Lower lobe of right lung (tissue), 2 donors: Measurements from ENCODE around the gene TENT4B. TPM values are rescaled to one million over a fixed set of nuclear protein-coding genes. Genes with fewer than 3 reads are reported as not detected.
A peak's percentile ranks its signal among the peaks of the same experiment; 100 is the strongest.

Experiments
- ATAC-seq, 2 donors: fragments of 200-7000 bp; cut with Tn5 transposase; one replicate each; pipeline ENCODE4 v1.9.1; 2020 to 2022; ENCODE audit warnings: mild to moderate bottlenecking in 2 of 2, moderate library complexity in 2 of 2
- DNase-seq: peaks from one replicate; pipeline ENCODE4 v3.0.0-alpha.2; 2020
- H3K27ac ChIP-seq: fragments of 200-600 bp; one replicate; pipeline ENCODE4 v1.8.0; 2022
- H3K27me3 ChIP-seq: fragments of 200-600 bp; one replicate; pipeline ENCODE4 v1.8.0; 2022; ENCODE audit warnings: low read depth
- H3K36me3 ChIP-seq: fragments of 200-600 bp; one replicate; pipeline ENCODE4 v1.8.0; 2022; ENCODE audit warnings: mild to moderate bottlenecking
- H3K4me1 ChIP-seq: fragments of 200-600 bp; one replicate; pipeline ENCODE4 v1.8.0; 2022
- H3K4me3 ChIP-seq: fragments of 200-600 bp; one replicate; pipeline ENCODE4 v1.8.0; 2022; ENCODE audit warnings: mild to moderate bottlenecking
- H3K9me3 ChIP-seq: fragments of 200-600 bp; one replicate; pipeline ENCODE4 v1.8.0; 2022
- intact Hi-C: fragments of 100-400 bp; cut with DNase I; formaldehyde crosslinking; loops from one replicate; pipeline ENCODE4 v1.11.0; 2022
- total RNA-seq: library from RNA; stranded (reverse); fragmentation: NEBNext Ultra II Directional; extraction: Animal tissue kit (Norgen Biotek cat#: 25700); gene quantifications from one replicate; pipeline ENCODE4 v1.2.1, GENCODE V29; 2021
- TF ChIP-seq, protein P1 (sequence below): fragments of 200-600 bp; IDR thresholded peaks from one replicate; pipeline ENCODE4 v1.8.0; 2022; ENCODE audit warnings: antibody characterized with exemption, mild to moderate bottlenecking
- donor health status: DM: no; HTN: yes; CAD: no; lungs with severe emphysema.

Gene TENT4B
- total RNA-seq, 1 donor from 2014 or later = 12.8 TPM

DNA sequence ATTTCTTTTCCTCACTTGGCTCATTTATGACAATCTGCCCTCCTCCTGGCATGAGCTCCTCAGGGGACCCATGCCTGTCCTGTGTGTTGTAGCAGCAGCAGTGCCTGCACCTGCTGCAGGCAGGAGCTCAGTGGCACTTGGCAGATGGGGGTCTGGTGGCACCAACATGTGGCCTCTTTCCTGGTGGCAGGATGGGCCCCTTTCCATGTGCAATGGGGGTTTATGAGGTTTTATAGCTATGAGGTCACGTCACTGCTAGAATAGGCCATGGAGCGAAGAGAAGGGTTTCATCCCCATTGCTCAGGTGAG, 120.2 kb downstream of the TENT4B start:
- no peaks in the 10 kb centered on the region for H3K36me3 ChIP-seq
- H3K9me3 ChIP-seq = no peaks in the 10 kb centered on the region
- intact Hi-C loops = no loop called here
- H3K27me3 ChIP-seq = no peaks in the 10 kb centered on the region
- DNase-seq (no peak), ATAC-seq (no peak)
- peaks cover 60% of the 10 kb centered on the region for H3K4me1 ChIP-seq
- no peak overlapping the region for H3K27ac ChIP-seq
- H3K4me3 ChIP-seq = no peak overlapping the region
- TF ChIP-seq, protein P1, sequence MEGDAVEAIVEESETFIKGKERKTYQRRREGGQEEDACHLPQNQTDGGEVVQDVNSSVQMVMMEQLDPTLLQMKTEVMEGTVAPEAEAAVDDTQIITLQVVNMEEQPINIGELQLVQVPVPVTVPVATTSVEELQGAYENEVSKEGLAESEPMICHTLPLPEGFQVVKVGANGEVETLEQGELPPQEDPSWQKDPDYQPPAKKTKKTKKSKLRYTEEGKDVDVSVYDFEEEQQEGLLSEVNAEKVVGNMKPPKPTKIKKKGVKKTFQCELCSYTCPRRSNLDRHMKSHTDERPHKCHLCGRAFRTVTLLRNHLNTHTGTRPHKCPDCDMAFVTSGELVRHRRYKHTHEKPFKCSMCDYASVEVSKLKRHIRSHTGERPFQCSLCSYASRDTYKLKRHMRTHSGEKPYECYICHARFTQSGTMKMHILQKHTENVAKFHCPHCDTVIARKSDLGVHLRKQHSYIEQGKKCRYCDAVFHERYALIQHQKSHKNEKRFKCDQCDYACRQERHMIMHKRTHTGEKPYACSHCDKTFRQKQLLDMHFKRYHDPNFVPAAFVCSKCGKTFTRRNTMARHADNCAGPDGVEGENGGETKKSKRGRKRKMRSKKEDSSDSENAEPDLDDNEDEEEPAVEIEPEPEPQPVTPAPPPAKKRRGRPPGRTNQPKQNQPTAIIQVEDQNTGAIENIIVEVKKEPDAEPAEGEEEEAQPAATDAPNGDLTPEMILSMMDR = no peak

DNA sequence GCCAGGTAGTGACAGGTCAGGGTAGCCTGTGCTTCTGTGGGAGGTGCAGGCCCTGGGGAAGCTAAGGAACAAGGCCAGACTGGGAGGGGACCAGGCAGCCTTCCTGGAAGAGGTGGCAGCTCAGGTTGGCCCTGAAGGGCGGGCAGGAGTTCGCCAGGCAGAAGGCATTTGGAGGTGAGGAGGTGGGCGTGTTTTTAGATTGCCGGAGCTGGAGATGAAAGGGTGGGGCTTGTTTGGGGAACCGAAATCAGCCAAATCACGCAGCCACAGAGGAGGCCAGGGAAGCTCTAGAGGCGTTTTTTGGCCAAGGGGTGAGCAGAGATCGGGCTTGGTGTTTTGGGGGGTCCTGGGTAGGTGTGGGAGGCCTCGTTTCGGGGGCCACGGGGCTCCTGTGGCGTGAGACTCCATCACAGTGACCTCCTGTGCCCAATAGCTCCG, 120.8 kb downstream of the TENT4B start:
- Histone ChIP-seq H3K36me3 (no peaks in the 10 kb centered on the region), H3K27me3 (no peaks in the 10 kb centered on the region), H3K4me3 (peak overlapping the region; percentile 50), H3K4me1 (peaks cover 61% of the 10 kb centered on the region), H3K27ac (peak overlapping the region; percentile 85), H3K9me3 (no peaks in the 10 kb centered on the region)
- TF ChIP-seq, protein P1 = no peak
- intact Hi-C loops = no loop called here
- ATAC-seq = peak; percentile 46 to 59
- DNase-seq = peak; percentile 74

DNA sequence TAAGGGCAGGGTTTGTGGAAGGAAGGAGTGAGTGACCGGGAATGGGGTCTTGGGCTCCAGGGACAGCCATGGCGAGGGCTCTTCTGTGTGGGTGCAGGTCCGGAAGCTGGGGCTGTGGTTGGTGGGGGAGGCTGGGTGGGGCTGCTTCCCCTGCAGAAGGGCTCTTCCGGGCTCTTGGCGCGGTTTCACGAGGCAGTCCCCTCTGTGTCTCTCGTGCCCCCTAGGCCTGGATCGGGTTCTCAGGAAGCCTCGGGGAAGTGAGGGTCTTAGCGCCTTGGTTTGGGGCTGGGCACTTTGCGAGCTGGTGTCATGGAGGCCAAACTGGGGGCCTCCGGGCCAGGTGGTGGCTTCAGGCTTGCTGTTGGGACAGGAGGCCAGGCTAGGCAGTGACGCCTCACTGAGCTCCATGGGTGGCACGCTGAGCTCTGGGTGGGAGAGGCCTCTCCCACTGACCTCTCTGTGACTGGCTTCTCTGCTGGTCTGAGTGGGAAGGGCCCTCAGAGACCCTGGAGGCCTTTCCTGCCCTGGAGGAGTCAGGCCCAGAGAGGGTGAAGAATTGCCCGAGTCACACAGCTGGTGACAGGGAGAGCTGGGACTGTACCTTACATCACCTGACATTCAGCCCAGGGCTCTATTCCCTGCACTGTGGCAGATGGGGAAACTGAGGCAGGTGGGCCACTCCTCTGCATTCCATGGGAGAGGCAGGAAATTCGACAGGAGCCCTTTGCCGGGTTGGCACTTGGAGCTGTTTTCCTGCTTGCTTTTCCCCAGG, 121.4 kb downstream of the TENT4B start:
- intact Hi-C loops = no loop called here
- no peak for DNase-seq
- H3K4me3 ChIP-seq = peak overlapping the region; percentile 50
- no peaks in the 10 kb centered on the region for H3K9me3 ChIP-seq
- peaks cover 60% of the 10 kb centered on the region for H3K4me1 ChIP-seq
- peak; percentile 38 to 48 for ATAC-seq
- H3K27ac ChIP-seq = peak overlapping the region; percentile 85
- no peaks in the 10 kb centered on the region for H3K36me3 ChIP-seq
- H3K27me3 ChIP-seq = no peaks in the 10 kb centered on the region
- TF ChIP-seq, protein P1 = no peak

DNA sequence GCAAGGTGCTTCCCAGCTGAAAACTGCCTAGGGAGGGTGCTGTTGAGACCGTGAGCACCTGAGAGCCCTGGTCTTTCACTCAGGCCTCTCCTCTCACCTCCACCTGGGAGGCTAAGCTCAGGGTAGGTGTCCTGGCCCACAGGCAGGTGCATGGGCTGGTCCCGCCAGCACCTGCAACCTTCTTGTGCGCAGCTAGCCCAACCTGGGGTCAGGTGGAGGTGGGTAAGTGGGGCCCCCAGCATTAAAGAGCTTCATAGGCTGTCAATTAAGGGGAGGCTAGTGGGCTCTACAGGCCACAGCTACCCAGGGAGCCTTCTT, 122.0 kb downstream of the TENT4B start:
- Histone ChIP-seq H3K36me3 (no peaks in the 10 kb centered on the region), H3K27ac (peak overlapping the region; percentile 85), H3K9me3 (no peaks in the 10 kb centered on the region), H3K4me3 (peak overlapping the region; percentile 50), H3K4me1 (peaks cover 63% of the 10 kb centered on the region), H3K27me3 (no peaks in the 10 kb centered on the region)
- DNase-seq = no peak
- intact Hi-C loops = no loop called here
- no peak for ATAC-seq
- TF ChIP-seq, protein P1 = no peak

DNA sequence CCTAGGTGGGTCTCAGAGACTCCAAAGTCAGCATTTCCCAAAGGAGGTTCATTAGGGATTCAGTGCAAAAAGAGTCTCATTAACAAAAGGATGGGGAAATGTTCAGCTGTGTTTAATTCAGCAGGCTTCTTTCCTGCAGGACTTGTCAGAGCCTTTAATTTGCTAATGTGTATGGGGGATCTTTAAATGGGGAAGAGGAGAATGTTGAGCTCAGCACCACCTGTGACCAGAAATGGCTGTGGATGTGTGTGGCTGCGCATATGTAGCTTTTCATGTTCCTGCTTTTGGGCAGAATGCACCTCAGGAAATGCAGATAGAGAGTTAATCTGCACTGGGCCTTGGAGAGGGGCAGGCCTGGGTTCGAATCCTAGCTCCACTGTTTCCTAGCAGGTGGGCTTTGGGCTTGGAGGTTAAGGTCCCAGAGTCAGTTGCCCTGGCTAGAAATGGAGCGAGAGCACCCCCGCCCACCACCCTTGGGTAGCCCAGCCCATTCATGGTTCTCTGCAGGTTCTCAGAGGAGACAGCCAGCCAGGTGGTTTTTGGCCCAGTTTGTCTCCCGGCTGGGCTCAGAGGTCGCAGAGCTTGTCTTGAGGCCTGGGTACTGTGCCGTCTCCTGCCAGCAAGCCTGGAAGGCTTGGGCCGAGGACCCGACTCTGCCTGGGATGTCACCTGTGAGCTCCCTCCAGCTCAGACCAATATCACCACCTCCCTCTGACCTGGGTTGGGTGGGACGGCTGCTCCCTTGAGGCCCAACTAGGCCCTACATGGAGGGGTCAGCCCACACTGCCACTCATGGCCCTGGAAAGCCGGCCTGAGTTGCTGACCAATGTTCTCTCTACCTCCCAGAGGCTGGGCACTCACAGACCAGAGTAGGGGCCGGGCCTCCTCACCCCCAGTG, 122.6 kb downstream of the TENT4B start:
- Histone ChIP-seq H3K27ac (peak overlapping the region; percentile 85), H3K4me1 (peaks cover 61% of the 10 kb centered on the region), H3K27me3 (no peaks in the 10 kb centered on the region), H3K36me3 (no peaks in the 10 kb centered on the region), H3K4me3 (peak overlapping the region; percentile 50), H3K9me3 (no peaks in the 10 kb centered on the region)
- TF ChIP-seq, protein P1 = no peak
- no peak for DNase-seq
- ATAC-seq = no peak
- intact Hi-C loops = no loop called here
